GM19238 (cell line): Measurements from ENCODE around the gene FBXL15.

Experiments
- DNase-seq: peaks from one replicate; pipeline ENCODE4 v3.0.0; 2011; ENCODE audit warnings: low spot score; ENCODE audit not compliant: insufficient read length

The FBXL15 gene

GRCh38 chr10:102426803-102427287 is 6.2 kb downstream of the FBXL15 start:
- no peak for DNase-seq

- no peak for DNase-seq
These were observed 8.8 kb downstream of the FBXL15 start for GRCh38 chr10:102429468-102429867.

GRCh38 chr10:102431452-102432124 is 11.0 kb downstream of the FBXL15 start:
- no peak for DNase-seq

- DNase-seq, result peak; percentile 92
These were observed 11.7 kb downstream of the FBXL15 start, which contains the start of gene CUEDC2 for GRCh38 chr10:102432162-102432950. Gene CUEDC2, minus strand, starts transcription at chr10:102432574. Its CDS starts 7,386 bp downstream, at chr10:102425188.

GRCh38 chr10:102433619-102434046 is 13.0 kb downstream of the FBXL15 start:
- no peak for DNase-seq

GRCh38 chr10:102434394-102435132 is 13.9 kb downstream of the FBXL15 start:
- no peak for DNase-seq

GRCh38 chr10:102435133-102435497 is 14.5 kb downstream of the FBXL15 start:
- DNase-seq, result no peak

GRCh38 chr10:102435529-102436233 is 15.0 kb downstream of the FBXL15 start:
- DNase-seq, result no peak

- no peak for DNase-seq
These were observed 15.7 kb downstream of the FBXL15 start for GRCh38 chr10:102436312-102436711.

GRCh38 chr10:102437515-102437914 is 16.9 kb downstream of the FBXL15 start:
- no peak for DNase-seq

- DNase-seq, result no peak
These were observed 17.7 kb downstream of the FBXL15 start for GRCh38 chr10:102438374-102438773.

GRCh38 chr10:102444851-102445250 is 24.2 kb downstream of the FBXL15 start:
- DNase-seq, result no peak

- no peak for DNase-seq
These were observed 28.9 kb downstream of the FBXL15 start for GRCh38 chr10:102449321-102450123.

- no peak for DNase-seq
These were observed 29.4 kb downstream of the FBXL15 start for GRCh38 chr10:102450124-102450373.

GRCh38 chr10:102450374-102451104 is 29.9 kb downstream of the FBXL15 start:
- peak; percentile 92 for DNase-seq

- DNase-seq, result no peak
These were observed 30.7 kb downstream of the FBXL15 start, which contains the start of gene C10orf95 for GRCh38 chr10:102451105-102451969. Gene C10orf95, minus strand, starts transcription at chr10:102451543. Its CDS starts 450 bp downstream, at chr10:102451093.

GRCh38 chr10:102452672-102453340 is 32.2 kb downstream of the FBXL15 start:
- no peak for DNase-seq

GRCh38 chr10:102453502-102453901 is 32.9 kb downstream of the FBXL15 start:
- no peak for DNase-seq
